ENCODE data around the gene PLEKHA3.

GRCh38 chr2:178523596-178524134 is 43.4 kb downstream of the PLEKHA3 start:
- TF ChIP-seq CTCF (conservative IDR thresholded peaks at IDR 0.05; ENCODE audit: low read length) (no peak), EZH2phosphoT487 (IDR thresholded peaks at IDR 0.05; ENCODE audit: borderline replicate concordance) (no peak)
